Activated T-cell treated with anti-CD3 and anti-CD28 coated beads for 48 hours (primary cell): ENCODE data around the gene ULBP3.
"Not testable (repeated sequence)": the region's sequence is repeated elsewhere in the genome, so short reads cannot be mapped to it uniquely, and the experiment has no call there.

Source experiments
- DNase-seq: peaks from one replicate; pipeline ENCODE4 v3.0.0-alpha.2; 2020; ENCODE audit warnings: low read depth

ULBP3 gene

DNA sequence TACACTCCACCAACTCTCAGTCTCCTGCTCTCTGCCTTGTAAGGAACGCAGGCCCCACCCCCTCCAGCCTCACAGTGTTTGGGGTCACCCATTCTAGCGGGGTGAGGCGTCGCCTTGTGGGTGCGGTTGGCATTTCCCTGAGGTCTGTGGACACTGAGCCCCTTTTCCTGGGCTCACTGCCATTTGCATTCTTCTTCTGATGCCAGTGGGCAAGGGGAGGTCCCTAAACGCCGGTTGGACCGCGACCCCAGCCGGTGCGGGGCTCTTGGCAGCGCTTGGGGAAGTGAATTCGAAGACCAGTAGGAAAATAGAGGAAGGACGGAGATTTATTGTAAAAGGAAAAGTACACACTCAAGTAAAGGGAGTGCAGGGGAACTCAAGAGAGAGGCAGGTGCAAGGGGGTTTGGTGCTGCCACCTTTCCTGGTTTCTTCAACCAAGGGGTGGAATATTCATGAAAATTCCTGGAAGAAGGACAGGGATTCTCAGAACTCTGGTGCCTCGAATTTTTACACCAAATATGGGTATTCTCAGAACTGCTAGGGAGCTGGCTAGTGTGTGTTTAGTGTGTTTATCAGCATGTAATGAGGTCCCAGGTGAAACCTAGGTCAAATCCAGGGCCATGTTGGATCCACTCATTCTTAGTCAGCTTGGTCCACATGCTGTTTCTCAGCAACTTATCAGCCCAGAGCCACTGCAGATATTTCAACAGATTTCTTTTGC, 53.5 kb downstream of the ULBP3 start:
- not testable (repeated sequence) for DNase-seq

DNA sequence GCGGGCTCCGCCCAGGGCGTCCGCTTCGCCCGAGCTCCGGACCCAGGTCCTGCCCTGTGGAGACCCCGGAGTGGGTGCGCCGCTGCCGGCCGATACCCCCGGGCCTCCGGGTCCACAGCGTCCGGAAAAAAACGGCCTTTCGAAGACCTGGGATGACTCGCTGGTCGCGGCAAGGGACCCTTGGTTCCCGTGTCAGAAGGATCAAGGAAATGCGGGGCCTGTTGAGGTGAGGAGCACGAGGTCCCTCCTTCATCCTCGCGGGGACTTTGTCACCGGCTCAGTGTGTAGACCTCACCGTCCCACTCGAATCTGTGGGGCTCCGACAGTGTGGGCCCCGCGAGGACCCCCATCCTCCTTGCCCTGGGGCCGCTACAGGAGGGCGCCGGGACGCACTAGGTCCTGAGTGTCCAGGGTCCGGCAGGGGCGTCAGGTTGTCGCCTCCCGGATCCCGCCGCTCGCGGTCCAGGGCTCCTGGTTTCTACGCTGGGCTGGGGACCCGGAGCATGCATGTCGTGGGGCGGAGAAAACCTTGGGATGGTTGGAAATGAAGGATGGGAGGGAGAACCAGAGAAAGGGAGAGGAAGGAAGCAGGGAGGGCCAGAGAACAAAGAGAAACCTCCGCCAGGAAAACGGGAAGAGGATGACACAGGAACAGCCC, 54.2 kb downstream of the ULBP3 start:
- not testable (repeated sequence) for DNase-seq

- not testable (repeated sequence) for DNase-seq
Measured at GRCh38 chr6:150013785-150014622, 54.9 kb downstream of the ULBP3 start.

- not testable (repeated sequence) for DNase-seq
Measured at GRCh38 chr6:150012846-150013784, 55.8 kb downstream of the ULBP3 start.
